Stimulated activated CD4-positive, alpha-beta T cell treated with anti-CD3 and anti-CD28 coated beads, Interleukin-4, amount 100 ng/mL, for 48 hours (primary cell): Measurements from ENCODE around the gene OVCA2.

ENCODE experiments used
- DNase-seq, 2 donors: peaks; one replicate each; pipeline ENCODE4 v3.0.0-alpha.2; 2020; ENCODE audit warnings: low read depth in 2 of 2

OVCA2 gene

DNA sequence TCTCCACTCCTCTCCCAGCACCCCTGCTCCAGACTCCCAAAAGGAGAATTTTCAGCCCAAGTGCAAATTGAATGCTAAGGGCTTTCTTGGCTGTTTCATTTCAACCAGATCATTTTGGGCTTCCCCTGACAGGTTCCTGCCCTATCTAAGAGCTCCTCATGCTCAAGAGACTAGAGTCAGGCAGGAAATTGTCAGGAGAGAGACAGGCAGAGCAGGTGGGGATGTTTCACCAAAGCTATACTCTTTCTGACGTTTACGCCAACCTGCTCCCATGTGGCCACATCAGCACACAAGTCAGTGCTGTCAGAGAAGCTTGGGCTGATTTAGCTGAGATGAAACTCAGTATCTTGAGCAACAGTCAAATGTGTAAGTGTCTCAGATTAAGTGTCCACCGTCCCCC lies 44.5 kb downstream of the OVCA2 start:
- DNase-seq: no peak

DNA sequence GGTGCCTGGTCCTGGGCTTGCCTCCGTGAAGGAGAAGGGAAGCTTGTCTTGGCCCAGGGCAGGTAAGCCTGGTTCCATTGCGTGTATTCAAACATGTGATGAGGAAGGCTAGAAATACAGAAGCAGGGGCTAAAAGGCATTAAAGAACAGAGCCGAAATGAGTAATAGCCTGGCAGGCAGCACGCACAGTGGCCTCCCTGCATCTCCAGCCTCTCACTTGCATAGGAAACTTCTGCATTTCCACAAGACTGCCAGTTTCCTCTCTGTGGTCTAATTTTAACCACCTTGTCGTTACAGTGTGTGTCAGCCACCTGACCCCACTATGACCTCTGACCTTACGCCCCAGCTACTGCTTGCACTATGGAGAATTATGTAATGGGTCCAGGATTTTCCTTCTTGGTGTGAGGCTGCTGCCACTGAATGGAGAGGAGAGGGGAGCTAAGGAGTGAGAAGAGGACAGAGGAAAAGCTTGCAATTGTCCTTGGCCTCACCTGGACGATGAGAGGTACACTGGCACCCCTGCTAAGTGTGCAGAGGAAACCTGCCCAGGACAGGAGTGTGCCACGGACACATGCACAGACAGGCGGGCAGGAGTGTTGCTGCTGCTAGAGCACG lies 45.9 kb downstream of the OVCA2 start:
- DNase-seq: peak; percentile 34 to 43

DNA sequence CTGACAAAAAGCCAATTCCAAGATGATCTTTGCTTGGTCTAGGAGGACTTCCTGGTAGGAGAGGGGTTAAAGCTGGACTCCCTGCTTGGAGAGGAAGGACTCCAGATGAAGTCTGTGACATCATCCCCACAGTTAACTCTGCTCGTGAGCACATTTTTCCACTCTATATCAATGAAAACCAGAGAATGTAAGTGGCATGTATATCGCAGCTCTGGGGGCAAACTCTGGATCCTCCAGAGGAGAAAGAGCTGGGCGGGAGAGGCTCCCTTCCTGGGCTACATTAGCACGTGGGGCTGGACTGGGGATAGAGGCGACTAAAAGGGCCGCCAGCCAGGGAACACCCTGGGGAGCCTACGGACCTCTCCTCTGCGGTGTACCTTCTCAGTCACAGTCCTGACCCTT lies 47.2 kb downstream of the OVCA2 start:
- no peak for DNase-seq

DNA sequence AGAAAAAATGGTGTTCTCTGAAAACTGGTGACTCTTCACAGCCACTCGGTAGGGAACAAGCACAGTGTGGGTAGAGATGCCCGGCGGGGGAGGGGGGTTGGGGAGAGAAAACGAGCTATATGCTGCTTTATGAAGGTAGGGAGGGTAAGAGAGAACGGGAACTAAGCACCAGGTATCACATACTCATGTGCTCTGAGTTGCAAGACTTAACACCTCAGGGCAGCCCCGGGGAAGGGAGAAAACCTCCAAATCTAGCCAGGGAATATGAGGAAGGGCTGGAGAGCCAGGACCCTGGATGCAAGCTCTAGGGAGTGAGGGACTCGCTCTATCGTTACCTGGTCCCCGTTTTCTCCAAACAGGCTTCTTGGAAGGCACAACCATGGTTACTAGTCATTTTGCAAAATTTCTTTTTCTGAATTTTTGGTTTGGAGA lies 48.4 kb downstream of the OVCA2 start:
- no peak for DNase-seq

DNA sequence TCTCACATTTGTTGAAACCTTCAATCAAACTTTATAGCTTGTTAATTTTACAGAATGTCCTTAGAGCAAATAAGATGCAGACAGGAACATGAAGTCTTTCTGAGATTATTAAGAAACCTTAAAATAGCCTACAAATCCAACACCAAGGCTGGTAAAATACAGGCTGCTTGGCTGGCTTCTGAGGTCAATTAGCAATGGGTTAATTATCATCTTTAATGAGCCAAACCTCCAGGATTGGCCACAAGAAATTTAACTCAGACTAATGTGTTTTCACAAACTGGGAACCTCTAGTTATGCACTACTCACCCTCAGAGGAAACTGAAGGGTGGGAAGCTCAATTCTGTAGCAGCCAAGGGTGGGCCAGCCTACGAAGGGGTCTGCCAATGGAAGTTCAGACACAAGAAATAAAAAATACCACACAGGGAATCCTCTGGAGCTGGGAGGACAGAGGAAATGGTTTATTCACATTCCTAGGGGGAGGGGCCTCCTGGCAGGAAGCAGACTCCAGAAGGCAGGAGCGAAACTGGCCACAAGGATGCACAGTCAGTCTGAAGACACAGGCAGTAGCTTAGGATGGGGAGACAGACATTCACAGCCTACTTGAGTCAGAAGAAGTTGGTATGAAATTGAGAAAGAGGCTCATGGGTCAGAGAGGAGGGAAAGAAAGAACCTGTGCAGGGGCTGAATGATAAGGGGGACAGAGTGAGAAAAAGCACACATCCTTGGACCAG lies 49.1 kb downstream of the OVCA2 start:
- DNase-seq: no peak

DNA sequence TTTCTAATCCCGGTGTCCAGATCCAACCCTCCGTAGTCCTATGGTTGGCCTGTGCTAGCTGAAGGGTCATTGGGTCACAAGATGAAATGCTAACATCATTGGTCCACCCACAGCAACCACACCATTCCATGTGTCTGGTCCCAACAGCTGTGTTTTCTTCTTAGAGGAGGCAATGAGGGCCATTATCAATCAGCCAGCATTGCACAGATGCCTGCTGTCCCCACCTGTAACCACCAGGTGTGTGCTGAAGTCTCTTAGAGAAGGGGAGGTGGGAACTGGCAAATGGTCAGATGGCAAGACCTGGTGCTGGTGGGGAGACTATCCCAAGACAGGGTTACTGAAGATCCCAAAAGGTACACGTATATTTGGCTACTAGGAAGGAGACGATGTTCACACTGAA lies 50.4 kb downstream of the OVCA2 start:
- DNase-seq: no peak
